NB4 (cell line): Measurements from ENCODE around the gene TMEM131L.
"Not testable (repeated sequence)": the region's sequence is repeated elsewhere in the genome, so short reads cannot be mapped to it uniquely, and the experiment has no call there.

ENCODE experiments used
- DNase-seq: peaks from one replicate; pipeline ENCODE4 v3.0.0; 2010; ENCODE audit warnings: low read depth
- H3K4me3 ChIP-seq: one replicate; pipeline ENCODE4 v1.5.1; 2011; ENCODE audit warnings: mild to moderate bottlenecking, low read depth, low read length, moderate library complexity
- MYC ChIP-seq: IDR thresholded peaks from 2 replicates; pipeline ENCODE4 v1.6.1; 2011; ENCODE audit warnings: low read depth, low read length
- POLR2A ChIP-seq: IDR thresholded peaks from 2 replicates; pipeline ENCODE4 v1.6.1; 2011; ENCODE audit warnings: mild to moderate bottlenecking; ENCODE audit not compliant: insufficient read length; ENCODE audit errors: extremely low read depth
- TF ChIP-seq, protein P1 (sequence below): IDR thresholded peaks from one replicate; pipeline ENCODE4 v1.5.1; 2012; ENCODE audit warnings: low read depth, low read length
- TF ChIP-seq, protein P2 (sequence below): IDR thresholded peaks from 2 replicates; pipeline ENCODE4 v1.6.1; 2011; ENCODE audit warnings: low read depth, low read length

The TMEM131L gene

GRCh38 chr4:153451911-153452657, 14.1 kb upstream of the TMEM131L start:
- TF ChIP-seq, protein P1, sequence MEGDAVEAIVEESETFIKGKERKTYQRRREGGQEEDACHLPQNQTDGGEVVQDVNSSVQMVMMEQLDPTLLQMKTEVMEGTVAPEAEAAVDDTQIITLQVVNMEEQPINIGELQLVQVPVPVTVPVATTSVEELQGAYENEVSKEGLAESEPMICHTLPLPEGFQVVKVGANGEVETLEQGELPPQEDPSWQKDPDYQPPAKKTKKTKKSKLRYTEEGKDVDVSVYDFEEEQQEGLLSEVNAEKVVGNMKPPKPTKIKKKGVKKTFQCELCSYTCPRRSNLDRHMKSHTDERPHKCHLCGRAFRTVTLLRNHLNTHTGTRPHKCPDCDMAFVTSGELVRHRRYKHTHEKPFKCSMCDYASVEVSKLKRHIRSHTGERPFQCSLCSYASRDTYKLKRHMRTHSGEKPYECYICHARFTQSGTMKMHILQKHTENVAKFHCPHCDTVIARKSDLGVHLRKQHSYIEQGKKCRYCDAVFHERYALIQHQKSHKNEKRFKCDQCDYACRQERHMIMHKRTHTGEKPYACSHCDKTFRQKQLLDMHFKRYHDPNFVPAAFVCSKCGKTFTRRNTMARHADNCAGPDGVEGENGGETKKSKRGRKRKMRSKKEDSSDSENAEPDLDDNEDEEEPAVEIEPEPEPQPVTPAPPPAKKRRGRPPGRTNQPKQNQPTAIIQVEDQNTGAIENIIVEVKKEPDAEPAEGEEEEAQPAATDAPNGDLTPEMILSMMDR = no peak
- TF ChIP-seq POLR2A (no peak), MYC (no peak)
- TF ChIP-seq, protein P2, sequence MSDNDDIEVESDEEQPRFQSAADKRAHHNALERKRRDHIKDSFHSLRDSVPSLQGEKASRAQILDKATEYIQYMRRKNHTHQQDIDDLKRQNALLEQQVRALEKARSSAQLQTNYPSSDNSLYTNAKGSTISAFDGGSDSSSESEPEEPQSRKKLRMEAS = no peak
- H3K4me3 ChIP-seq = no peak overlapping the region
- DNase-seq = peak; percentile 45

- DNase-seq = no peak
- H3K4me3 ChIP-seq = no peak overlapping the region
- TF ChIP-seq, protein P1 = no peak
- no peak for TF ChIP-seq POLR2A
- no peak for TF ChIP-seq MYC
- TF ChIP-seq, protein P2 = no peak
Observed at GRCh38 chr4:153452658-153453378, 13.3 kb upstream of the TMEM131L start.

DNA sequence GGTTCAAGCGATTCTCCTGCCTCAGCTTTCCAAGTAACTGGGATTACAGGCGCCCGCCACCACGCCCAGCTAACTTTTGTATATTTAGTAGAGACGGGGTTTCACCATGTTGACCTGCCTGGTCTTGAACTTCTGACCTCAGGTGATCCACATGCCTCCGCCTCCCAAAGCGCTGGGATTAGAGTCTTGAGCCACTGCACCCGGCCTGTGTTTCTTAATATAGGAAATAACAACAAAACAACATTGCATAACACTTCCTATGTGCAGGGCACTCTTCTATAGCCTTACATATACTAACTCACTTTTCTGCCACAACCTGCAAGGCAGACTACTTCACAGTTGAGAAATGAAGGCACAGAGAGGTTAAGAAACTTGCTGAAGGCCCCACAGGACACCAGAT, 12.8 kb upstream of the TMEM131L start:
- H3K4me3 ChIP-seq = no peak overlapping the region
- peak; percentile 35 for DNase-seq
- TF ChIP-seq, protein P1 = no peak
- no peak for TF ChIP-seq POLR2A
- TF ChIP-seq MYC = no peak
- TF ChIP-seq, protein P2 = no peak

GRCh38 chr4:153458969-153459368, 7.2 kb upstream of the TMEM131L start:
- no peak for DNase-seq
- TF ChIP-seq POLR2A = no peak
- TF ChIP-seq, protein P1 = no peak
- TF ChIP-seq MYC = no peak
- TF ChIP-seq, protein P2 = no peak
- H3K4me3 ChIP-seq = no peak overlapping the region

DNA sequence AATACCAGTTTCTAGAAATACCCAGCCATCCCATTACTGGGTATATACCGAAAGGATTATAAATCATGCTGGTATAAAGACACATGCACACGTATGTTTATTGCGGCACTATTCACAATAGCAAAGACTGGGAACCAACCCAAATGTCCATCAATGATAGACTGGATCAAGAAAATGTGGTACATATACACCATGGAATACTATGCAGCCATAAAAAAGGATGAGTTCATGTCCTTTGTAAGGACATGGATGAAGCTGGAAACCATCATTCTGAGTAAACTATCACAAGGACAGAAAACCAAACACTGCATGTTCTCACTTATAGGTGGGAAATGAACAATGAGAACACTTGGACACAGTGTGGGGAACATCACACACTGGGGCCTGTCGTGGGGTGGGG, 4.6 kb upstream of the TMEM131L start:
- DNase-seq, H3K4me3 ChIP-seq: not testable (repeated sequence)

DNA sequence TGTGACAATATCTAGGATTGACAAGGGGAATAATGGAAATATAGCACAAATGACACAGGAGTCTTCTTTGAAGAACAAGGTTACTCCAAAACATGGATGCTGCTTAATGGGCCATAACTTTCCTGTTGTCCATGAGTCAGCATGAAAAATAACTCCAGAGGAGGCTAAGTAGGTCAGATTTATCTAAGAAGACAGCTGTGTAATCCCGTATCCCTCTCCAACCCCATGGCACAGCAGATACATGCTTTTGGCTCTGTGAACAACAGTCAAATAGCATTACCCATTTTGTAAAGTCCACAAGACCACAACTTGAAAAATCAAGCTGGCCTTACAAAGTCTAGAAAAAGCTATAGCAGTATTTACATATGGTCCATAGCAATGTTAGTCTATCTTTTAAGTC, 2.1 kb upstream of the TMEM131L start:
- no peak for DNase-seq
- no peak for TF ChIP-seq MYC
- TF ChIP-seq, protein P1 = no peak
- TF ChIP-seq, protein P2 = no peak
- no peak for TF ChIP-seq POLR2A
- no peak overlapping the region for H3K4me3 ChIP-seq
